HG03064 (cell line): ENCODE data around the gene HDAC11.
"Not testable (repeated sequence)": the region's sequence is repeated elsewhere in the genome, so short reads cannot be mapped to it uniquely, and the experiment has no call there.

Experiments
- ATAC-seq: cut with Tn5 transposase; IDR thresholded peaks from one replicate; pipeline ENCODE4 v1.9.1; 2021; ENCODE audit warnings: low read depth; ENCODE audit not compliant: unreplicated experiment

Gene HDAC11

GRCh38 chr3:13479582-13480339, at the start of gene HDAC11:
Gene HDAC11, plus strand, starts transcription at chr3:13480306. Its CDS starts 42 bp downstream, at chr3:13480348.
- ATAC-seq: peak; percentile 96

GRCh38 chr3:13430411-13430875, 49.7 kb upstream of the HDAC11 start:
- ATAC-seq: not testable (repeated sequence)

GRCh38 chr3:13432093-13432492, 48.0 kb upstream of the HDAC11 start:
- ATAC-seq: no peak

GRCh38 chr3:13433912-13434311, 46.2 kb upstream of the HDAC11 start:
- no peak for ATAC-seq

GRCh38 chr3:13436213-13436612, 43.9 kb upstream of the HDAC11 start:
- not testable (repeated sequence) for ATAC-seq

GRCh38 chr3:13440204-13440817, 39.8 kb upstream of the HDAC11 start:
- no peak for ATAC-seq

- not testable (repeated sequence) for ATAC-seq
Measured at GRCh38 chr3:13442882-13443281, 37.2 kb upstream of the HDAC11 start.

GRCh38 chr3:13451301-13451673, 28.8 kb upstream of the HDAC11 start:
- ATAC-seq: peak; percentile 19

- ATAC-seq: no peak
Measured at GRCh38 chr3:13452490-13453335, 27.4 kb upstream of the HDAC11 start.

- ATAC-seq: no peak
Measured at GRCh38 chr3:13455644-13456043, 24.5 kb upstream of the HDAC11 start.

- ATAC-seq: no peak
Measured at GRCh38 chr3:13457593-13457992, 22.5 kb upstream of the HDAC11 start.

- ATAC-seq: no peak
Measured at GRCh38 chr3:13459605-13460340, 20.3 kb upstream of the HDAC11 start.

GRCh38 chr3:13460341-13460736, 19.8 kb upstream of the HDAC11 start:
- ATAC-seq: no peak

- peak; percentile 50 for ATAC-seq
Measured at GRCh38 chr3:13461169-13462124, 18.7 kb upstream of the HDAC11 start.

- no peak for ATAC-seq
Measured at GRCh38 chr3:13462125-13462629, 17.9 kb upstream of the HDAC11 start.

- ATAC-seq: no peak
Measured at GRCh38 chr3:13462822-13463221, 17.3 kb upstream of the HDAC11 start.

- ATAC-seq: no peak
Measured at GRCh38 chr3:13463618-13464400, 16.3 kb upstream of the HDAC11 start.

GRCh38 chr3:13465236-13465873, 14.8 kb upstream of the HDAC11 start:
- ATAC-seq: no peak
